Type B pancreatic cell (in vitro differentiated cells): Measurements from ENCODE around the gene LIPM. TPM values are rescaled to one million over a fixed set of nuclear protein-coding genes. Genes with fewer than 3 reads are reported as not detected.

Experiments used
- DNase-seq: peaks from one replicate; pipeline ENCODE4 v3.0.0; 2021; ENCODE audit warnings: mixed read lengths; ENCODE audit not compliant: unreplicated experiment; ENCODE audit errors: extremely low spot score
- H3K27ac Mint-ChIP-seq: 2 replicates; pipeline ENCODE4 v1.8.0; 2021; ENCODE audit warnings: mild to moderate bottlenecking, mixed read lengths
- H3K27me3 Mint-ChIP-seq: 2 replicates; pipeline ENCODE4 v1.8.0; 2021; ENCODE audit warnings: mixed read lengths
- H3K36me3 Mint-ChIP-seq: 2 replicates; pipeline ENCODE4 v1.8.0; 2021; ENCODE audit warnings: mixed read lengths
- H3K4me1 Mint-ChIP-seq: one replicate; pipeline ENCODE4 v1.8.0; 2021; ENCODE audit warnings: mixed read lengths; ENCODE audit not compliant: unreplicated experiment
- H3K4me3 Mint-ChIP-seq: 2 replicates; pipeline ENCODE4 v1.8.0; 2021; ENCODE audit warnings: mild to moderate bottlenecking, mixed read lengths
- H3K9me3 Mint-ChIP-seq: 2 replicates; pipeline ENCODE4 v1.8.0; 2021; ENCODE audit warnings: mixed read lengths
- CTCF ChIP-seq: fragments of 200-600 bp; sonication (generic); conservative IDR thresholded peaks from 2 replicates; pipeline ENCODE4 v1.5.0; 2021; ENCODE audit warnings: antibody characterized with exemption, mild to moderate bottlenecking
- long read RNA-seq: library from polyadenylated mRNA; unstranded; transcript quantifications from one replicate; pipeline ENCODE4 v2.0.0, GENCODE V29; 2020
- total RNA-seq: library from RNA; stranded (reverse); gene quantifications from 2 replicates; pipeline ENCODE4 v1.2.1, GENCODE V29; 2021; ENCODE audit warnings: low replicate concordance

The LIPM gene
- 0.38 TPM in 1 of 2 replicates, not detected in the other for total RNA-seq
- long read RNA-seq, partial matches to known transcripts, result 0 of 6 reads
- long read RNA-seq, other reads (novel, unspliced or antisense), result 4 of 6 reads

DNA sequence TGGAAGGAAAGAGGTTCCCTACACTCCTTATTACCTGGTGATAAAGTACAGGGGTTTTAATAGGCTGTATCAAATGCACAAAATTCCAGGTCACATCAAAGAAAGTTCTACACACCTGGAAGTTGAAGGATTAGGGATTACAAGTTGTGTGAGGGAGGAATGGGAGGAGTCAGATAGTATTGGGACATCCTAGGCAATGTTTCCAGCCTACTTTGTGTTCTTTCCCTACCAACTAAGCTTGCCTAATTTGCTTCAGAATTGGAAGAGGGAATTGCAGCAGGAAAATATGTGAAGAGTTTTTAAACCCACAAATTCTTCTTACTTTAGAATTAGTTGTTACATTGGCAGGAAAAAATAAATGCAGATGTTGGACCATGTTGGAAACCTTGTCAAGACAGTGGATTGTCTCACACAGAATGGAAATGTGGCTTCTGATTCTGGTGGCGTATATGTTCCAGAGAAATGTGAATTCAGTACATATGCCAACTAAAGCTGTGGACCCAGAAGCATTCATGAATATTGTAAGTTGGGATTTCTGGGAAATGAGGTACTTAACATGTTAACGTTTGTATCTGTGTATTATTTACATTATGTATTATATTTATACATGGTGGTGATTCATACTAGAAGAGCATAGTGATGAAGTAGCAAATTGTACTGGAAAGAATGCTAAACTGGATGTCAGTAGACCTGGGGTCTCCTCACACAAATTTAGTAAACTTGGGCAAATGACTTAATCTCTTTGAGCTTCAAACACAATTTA, at the start of gene LIPM:
TSS of gene LIPM (plus strand) at position 208 of the 763 bp plus-strand sequence. CDS start at position 375, 167 bp downstream.
- no peaks in the 10 kb centered on the region for H3K4me1 Mint-ChIP-seq
- no peak within 1 kb of the TSS for H3K4me3 Mint-ChIP-seq
- no peak for TF ChIP-seq CTCF
- H3K9me3 Mint-ChIP-seq, result no peaks in the 10 kb centered on the region
- DNase-seq, result no peak
- no peaks in the 10 kb centered on the region for H3K27me3 Mint-ChIP-seq
- H3K36me3 Mint-ChIP-seq, result no peaks in the 10 kb centered on the region
- H3K27ac Mint-ChIP-seq, result peak within 1 kb of the TSS; percentile 71

DNA sequence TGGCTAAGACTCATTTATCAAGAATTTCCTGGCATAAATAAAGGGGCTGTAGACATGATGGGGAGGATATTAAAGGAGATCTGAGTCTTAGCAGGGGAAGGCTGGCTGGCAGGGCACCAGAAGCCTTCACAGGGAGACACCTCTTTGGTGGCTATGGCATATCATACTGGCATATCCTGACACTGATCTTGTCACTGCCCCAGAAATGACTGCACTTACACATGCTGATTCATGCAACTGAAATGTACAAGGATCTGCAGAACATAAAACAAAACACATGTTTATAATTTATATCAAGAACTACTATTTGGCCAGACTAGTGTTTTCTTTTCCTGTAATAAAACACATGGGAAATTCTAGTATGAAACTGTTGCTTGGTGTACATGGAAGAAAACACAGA, 48.2 kb upstream of the LIPM start:
- no peak for DNase-seq
- H3K4me1 Mint-ChIP-seq, result no peaks in the 10 kb centered on the region
- TF ChIP-seq CTCF, result no peak
- peaks cover 4% of the 10 kb centered on the region for H3K9me3 Mint-ChIP-seq
- no peaks in the 10 kb centered on the region for H3K36me3 Mint-ChIP-seq
- H3K4me3 Mint-ChIP-seq, result no peak overlapping the region
- H3K27ac Mint-ChIP-seq, result no peak overlapping the region
- H3K27me3 Mint-ChIP-seq, result no peaks in the 10 kb centered on the region

DNA sequence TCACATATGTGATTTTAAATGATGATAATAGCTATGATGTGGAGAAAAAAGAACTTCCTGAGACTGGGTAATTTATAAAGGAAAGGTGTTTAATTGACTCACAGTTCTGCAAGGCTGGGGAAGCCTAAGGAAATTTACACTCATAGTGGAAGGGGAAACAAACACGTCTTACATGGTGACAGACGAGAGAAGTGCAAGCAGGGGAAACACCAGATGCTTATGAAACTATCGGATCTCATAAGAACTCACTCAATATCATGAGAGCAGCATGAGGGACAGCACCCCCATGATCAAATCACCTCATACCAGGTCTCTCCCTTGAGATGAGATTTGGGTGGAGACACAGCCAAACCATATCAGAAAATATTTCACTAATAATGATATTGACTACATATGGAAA, 46.8 kb upstream of the LIPM start:
- Mint-ChIP-seq H3K4me1 (no peaks in the 10 kb centered on the region), H3K27me3 (no peaks in the 10 kb centered on the region), H3K36me3 (no peaks in the 10 kb centered on the region), H3K27ac (no peak overlapping the region), H3K9me3 (peaks cover 10% of the 10 kb centered on the region), H3K4me3 (no peak overlapping the region)
- DNase-seq, result no peak
- TF ChIP-seq CTCF, result no peak

GRCh38 chr10:88756660-88757059, 45.9 kb upstream of the LIPM start:
- peaks cover 10% of the 10 kb centered on the region for H3K9me3 Mint-ChIP-seq
- no peak for DNase-seq
- no peaks in the 10 kb centered on the region for H3K4me1 Mint-ChIP-seq
- H3K36me3 Mint-ChIP-seq, result no peaks in the 10 kb centered on the region
- TF ChIP-seq CTCF, result no peak
- no peak overlapping the region for H3K27ac Mint-ChIP-seq
- H3K4me3 Mint-ChIP-seq, result no peak overlapping the region
- H3K27me3 Mint-ChIP-seq, result no peaks in the 10 kb centered on the region

DNA sequence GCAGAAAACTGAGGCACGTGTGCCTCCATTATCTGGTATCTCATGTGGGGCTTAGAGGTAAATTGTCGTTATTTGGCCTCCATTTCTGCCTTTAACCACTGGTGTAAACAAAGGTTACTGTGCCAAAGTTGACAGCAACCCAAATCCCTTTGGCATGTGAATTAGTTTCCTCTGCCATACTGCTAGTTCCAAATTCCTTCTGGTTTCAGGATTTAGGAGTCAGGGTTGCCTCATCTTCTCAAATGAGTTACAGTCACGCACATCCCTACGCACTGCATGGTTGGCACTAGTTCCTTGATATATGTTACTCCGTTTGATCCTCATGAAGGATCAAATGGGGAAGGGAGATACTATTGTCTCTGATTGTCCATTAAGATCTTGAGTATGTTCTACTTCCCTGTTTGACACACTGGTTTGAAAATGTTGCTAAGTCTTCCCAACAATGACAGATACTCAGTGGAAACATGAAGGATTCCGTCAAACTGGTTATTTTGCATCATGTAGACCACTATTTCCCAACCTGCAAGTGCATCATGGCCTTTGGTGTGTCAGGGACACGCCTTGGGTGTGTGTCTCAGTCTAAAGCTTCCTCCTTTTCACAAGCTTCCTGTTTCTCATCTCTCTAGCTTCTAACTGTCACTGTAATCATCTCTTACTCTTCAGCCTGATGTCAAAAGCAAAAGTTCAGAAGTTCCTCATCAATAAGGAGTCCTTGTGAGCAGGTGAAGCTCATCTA, 43.0 kb upstream of the LIPM start, which contains the start of gene LIPN:
TSS of gene LIPN (plus strand) at position 655 of the 736 bp plus-strand sequence. CDS start 1,386 bp downstream, outside the sequence.
- Mint-ChIP-seq H3K27ac (peak within 1 kb of the TSS; percentile 89), H3K4me1 (peaks cover 7% of the 10 kb centered on the region), H3K9me3 (peaks cover 10% of the 10 kb centered on the region), H3K27me3 (no peaks in the 10 kb centered on the region), H3K4me3 (peak within 1 kb of the TSS; percentile 0), H3K36me3 (no peaks in the 10 kb centered on the region)
- no peak for TF ChIP-seq CTCF
- DNase-seq, result no peak
